Caco-2 (cell line): ENCODE results near the gene MEA1. TPM values are rescaled to one million over a fixed set of nuclear protein-coding genes. Genes with fewer than 3 reads are reported as not detected.

Experiments
- BruUV-seq: library from RNA; stranded (reverse); fragments of 400-500 nt; replicated peaks from 2 replicates; lab custom pipeline; 2021; lab: Mats Ljungman, UMichigan
- CTCF ChIA-PET: fragments of 300-600 bp; sonication (Branson Sonifier 250); formaldehyde crosslinking; loops from one replicate; lab custom pipeline; 2022; ENCODE audit warnings: antibody characterized with exemption; lab: Charles Lee
- POLR2A ChIA-PET: fragments of 300-600 bp; sonication (Branson Sonifier 250); formaldehyde crosslinking; loops from one replicate; lab custom pipeline; 2022; ENCODE audit warnings: antibody characterized with exemption; lab: Charles Lee
- DNase-seq, 2 experiments: peaks; one replicate each; pipeline versions ENCODE4 v3.0.0 to v3.0.0-alpha.2; 2020 to 2022
- H3K27me3 ChIP-seq: replicated peaks from 2 replicates; pipeline ENCODE4 v1.6.0; 2011; ENCODE audit warnings: low read length; ENCODE audit not compliant: control insufficient read depth, insufficient read depth
- H3K36me3 ChIP-seq: 2 replicates; pipeline ENCODE4 v1.5.1; 2011; ENCODE audit warnings: low read length; ENCODE audit not compliant: control insufficient read depth, insufficient read depth
- H3K4me1 ChIP-seq: fragments of 250-450 bp; sonication (Bioruptor Pico); 2 replicates; pipeline ENCODE4 v1.5.1; 2020; ENCODE audit warnings: mild to moderate bottlenecking
- H3K4me3 ChIP-seq: 2 replicates; pipeline ENCODE4 v1.5.1; 2011; ENCODE audit warnings: low read depth, mild to moderate bottlenecking, control low read depth, low read length
- H3K9me3 ChIP-seq: fragments of 250-450 bp; sonication (Bioruptor Pico); 2 replicates; pipeline ENCODE4 v1.5.1; 2020; ENCODE audit warnings: mild to moderate bottlenecking, moderate library complexity
- H3K27ac Mint-ChIP-seq: one replicate; pipeline ENCODE4 v1.8.0; 2022; ENCODE audit warnings: mixed read lengths; ENCODE audit not compliant: unreplicated experiment
- H3K27me3 Mint-ChIP-seq: one replicate; pipeline ENCODE4 v1.8.0; 2022; ENCODE audit warnings: mixed read lengths; ENCODE audit not compliant: insufficient read depth, unreplicated experiment
- H3K36me3 Mint-ChIP-seq: one replicate; pipeline ENCODE4 v1.8.0; 2022; ENCODE audit warnings: mild to moderate bottlenecking, mixed read lengths; ENCODE audit not compliant: insufficient read depth, unreplicated experiment
- H3K4me1 Mint-ChIP-seq: one replicate; pipeline ENCODE4 v1.8.0; 2022; ENCODE audit warnings: low read depth, mixed read lengths; ENCODE audit not compliant: unreplicated experiment
- H3K4me3 Mint-ChIP-seq: one replicate; pipeline ENCODE4 v1.8.0; 2022; ENCODE audit warnings: mild to moderate bottlenecking, moderate library complexity, mixed read lengths; ENCODE audit not compliant: unreplicated experiment
- H3K9me3 Mint-ChIP-seq: one replicate; pipeline ENCODE4 v1.8.0; 2022; ENCODE audit warnings: mixed read lengths; ENCODE audit not compliant: unreplicated experiment
- CTCF ChIP-seq, 2 experiments: fragments of 200-600 bp in 1 of 2; IDR thresholded peaks; 1 replicate in 1 of 2; 2 replicates in 1 of 2; pipeline versions ENCODE4 v1.5.1 to v1.8.0; 2011 to 2022; ENCODE audit warnings: antibody characterized with exemption in 1 of 2, control low read depth in 1 of 2, inconsistent platforms in 1 of 2, low read depth in 1 of 2, low read length in 1 of 2, mild to moderate bottlenecking in 1 of 2, moderate library complexity in 1 of 2; ENCODE audit not compliant: insufficient read depth in 1 of 2, severe bottlenecking in 1 of 2, unreplicated experiment in 1 of 2
- intact Hi-C: fragments of 100-400 bp; cut with micrococcal nuclease; formaldehyde crosslinking; loops from one replicate; pipeline ENCODE4 v1.10.0; 2022; ENCODE audit not compliant: unreplicated experiment
- total RNA-seq: library from RNA; stranded (reverse); gene quantifications from 2 replicates; pipeline ENCODE4 v1.2.3, GENCODE V29; 2022

Gene MEA1
- total RNA-seq, 1 experiment from 2014 or later: 62.3 TPM

- Histone ChIP-seq H3K27me3 (no peaks in the 10 kb centered on the region), H3K4me1 (0 out of 2 replicates have a peak, but pooled peaks cover 6% of the 10 kb centered on the region), H3K9me3 (no peaks in the 10 kb centered on the region), H3K36me3 (no peaks in the 10 kb centered on the region), H3K4me3 (no peak overlapping the region)
- CTCF ChIA-PET: interaction anchor here (0.6 kb wide), 1 partner anchor 23 kb away, joined by 3 read pairs; no protein-coding TSS in a partner anchor
- H3K4me3 Mint-ChIP-seq: no peak overlapping the region
- no peak for DNase-seq
- H3K4me1 Mint-ChIP-seq: peaks cover 4% of the 10 kb centered on the region
- H3K36me3 Mint-ChIP-seq: peaks cover 6% of the 10 kb centered on the region
- intact Hi-C loops: no loop called here
- H3K9me3 Mint-ChIP-seq: no peaks in the 10 kb centered on the region
- TF ChIP-seq CTCF (IDR thresholded peaks at IDR 0.05; ENCODE audit: insufficient read depth in 1 of 2, low read depth in 1 of 2, low read length in 1 of 2, severe bottlenecking in 1 of 2, unreplicated experiment in 1 of 2): no peak
- H3K27ac Mint-ChIP-seq: no peak overlapping the region
- BruUV-seq: no TSS peak
- H3K27me3 Mint-ChIP-seq: no peaks in the 10 kb centered on the region
- POLR2A ChIA-PET: interaction anchor here (1.0 kb wide), 1 partner anchor 14 kb away, joined by 4 read pairs; the partner anchor contains the start of gene PPP2R5D
Measured at GRCh38 chr6:42969934-42970333, 43.8 kb downstream of the MEA1 start.

GRCh38 chr6:42969431-42969830 lies 44.3 kb downstream of the MEA1 start:
- H3K27me3 ChIP-seq: no peaks in the 10 kb centered on the region
- intact Hi-C loops: no loop called here
- Mint-ChIP-seq H3K9me3 (no peaks in the 10 kb centered on the region), H3K27me3 (no peaks in the 10 kb centered on the region), H3K36me3 (peaks cover 6% of the 10 kb centered on the region), H3K27ac (no peak overlapping the region), H3K4me3 (no peak overlapping the region), H3K4me1 (peaks cover 4% of the 10 kb centered on the region)
- no TSS peak for BruUV-seq
- H3K4me3 ChIP-seq: no peak overlapping the region
- TF ChIP-seq CTCF (IDR thresholded peaks at IDR 0.05; ENCODE audit: insufficient read depth in 1 of 2, low read depth in 1 of 2, low read length in 1 of 2, severe bottlenecking in 1 of 2, unreplicated experiment in 1 of 2): no peak
- POLR2A ChIA-PET: interaction anchor here (1.0 kb wide), 1 partner anchor 15 kb away, joined by 4 read pairs; the partner anchor contains the start of gene PPP2R5D
- H3K36me3 ChIP-seq: no peaks in the 10 kb centered on the region
- 0 out of 2 replicates have a peak, but pooled peaks cover 6% of the 10 kb centered on the region for H3K4me1 ChIP-seq
- CTCF ChIA-PET: no interaction called here
- no peak for DNase-seq
- no peaks in the 10 kb centered on the region for H3K9me3 ChIP-seq

GRCh38 chr6:42968783-42969182 lies 45.0 kb downstream of the MEA1 start:
- ChIA-PET POLR2A (no interaction called here), CTCF (no interaction called here)
- peak overlapping the region; percentile 13 for H3K27ac Mint-ChIP-seq
- H3K36me3 Mint-ChIP-seq: peaks cover 6% of the 10 kb centered on the region
- Histone ChIP-seq H3K9me3 (no peaks in the 10 kb centered on the region), H3K4me3 (no peak overlapping the region), H3K4me1 (0 out of 2 replicates have a peak, but pooled peaks cover 6% of the 10 kb centered on the region), H3K36me3 (no peaks in the 10 kb centered on the region), H3K27me3 (no peaks in the 10 kb centered on the region)
- TF ChIP-seq CTCF (IDR thresholded peaks at IDR 0.05; ENCODE audit: insufficient read depth in 1 of 2, low read depth in 1 of 2, low read length in 1 of 2, severe bottlenecking in 1 of 2, unreplicated experiment in 1 of 2): no peak
- intact Hi-C loops: no loop called here
- DNase-seq: no peak
- peaks cover 4% of the 10 kb centered on the region for H3K4me1 Mint-ChIP-seq
- H3K9me3 Mint-ChIP-seq: no peaks in the 10 kb centered on the region
- no peak overlapping the region for H3K4me3 Mint-ChIP-seq
- no peaks in the 10 kb centered on the region for H3K27me3 Mint-ChIP-seq
- BruUV-seq: no TSS peak
